Spleen (tissue), 7 donors: ENCODE results near the gene ZC3H7B.
A peak's percentile ranks its signal among the peaks of the same experiment; 100 is the strongest.

Source experiments
- CTCF ChIP-seq, 11 experiments: fragments of 200-600 bp in 7 of 11; fragments of 450-650 bp in 4 of 11; sonication (generic) in 4 of 11; IDR thresholded peaks in 8 of 11; conservative IDR thresholded peaks in 3 of 11; 1 replicate in 7 of 11; 2 replicates in 4 of 11; pipeline versions ENCODE4 v1.4.0 to v1.8.0; 2016 to 2021; ENCODE audit warnings: antibody characterized with exemption in 11 of 11, inconsistent platforms in 4 of 11, mild to moderate bottlenecking in 1 of 11
- POLR2AphosphoS5 ChIP-seq, 3 donors: sonication (generic); formaldehyde crosslinking; IDR thresholded peaks; one replicate each; pipeline ENCODE4 v1.5.1; 2017; ENCODE audit warnings: antibody characterized with exemption in 3 of 3
- donor health status: DM: no; HTN: no; CAD: no; lungs with moderate emphysema.
- donor health status: DM: no; HTN: no; CAD: no.
- donor health status: DM: no; HTN: no; CAD: no.

- TF ChIP-seq CTCF (IDR thresholded peaks at IDR 0.05 in 8 of 11, conservative IDR thresholded peaks at IDR 0.05 in 3 of 11) (no peak), POLR2AphosphoS5 (IDR thresholded peaks at IDR 0.05) (peak in 1 of 3 donors; percentile 38)
Measured at GRCh38 chr22:41395531-41396240, 94.4 kb downstream of the ZC3H7B start.
